HCT116 (cell line): ENCODE data around the gene HLCS. TPM values are rescaled to one million over a fixed set of nuclear protein-coding genes. Genes with fewer than 3 reads are reported as not detected.

ENCODE experiments used
- ATAC-seq: fragments of 200-7000 bp; cut with Tn5 transposase; 2 replicates; pipeline ENCODE4 v1.9.1; 2020; ENCODE audit warnings: mild to moderate bottlenecking, moderate library complexity
- BruUV-seq: library from RNA; stranded (reverse); fragments of 400-500 nt; replicated peaks from 2 replicates; lab custom pipeline; 2021; lab: Mats Ljungman, UMichigan
- CTCF ChIA-PET: fragments of 300-600 bp; sonication (Branson Sonifier 250); formaldehyde crosslinking; loops from one replicate; lab custom pipeline; 2021; ENCODE audit warnings: antibody characterized with exemption; lab: Charles Lee
- POLR2A ChIA-PET: fragments of 300-600, 350-600 bp; sonication (Branson Sonifier 250); formaldehyde crosslinking; loops from one replicate; lab custom pipeline; 2021; ENCODE audit warnings: antibody characterized with exemption; lab: Charles Lee
- RAD21 ChIA-PET, 2 experiments: fragments of 300-600 bp; sonication (Branson Sonifier 250); formaldehyde crosslinking; loops; one replicate each; lab custom pipeline; 2023; ENCODE audit warnings: low total read pairs in 2 of 2; ENCODE audit not compliant: uncharacterized antibody in 2 of 2, unreplicated experiment in 2 of 2, low non-redundant PET in 1 of 2; lab: Charles Lee
- DNase-seq: peaks from one replicate; pipeline ENCODE4 v3.0.0-alpha.2; 2010; ENCODE audit warnings: low read depth, low spot score
- H2AFZ ChIP-seq: fragments of 200-600 bp; shearing (Covaris generic), sonication (generic); 2 replicates; pipeline ENCODE4 v1.6.1; 2017; ENCODE audit warnings: low read depth, mixed run types, mixed read lengths, antibody characterized with exemption, low read length; ENCODE audit not compliant: poor library complexity, severe bottlenecking
- H3K27ac ChIP-seq: 2 replicates; pipeline ENCODE4 v1.5.1; 2012; ENCODE audit warnings: low read depth, low read length
- H3K27me3 ChIP-seq: fragments of 200-600 bp; sonication (generic); 2 replicates; pipeline ENCODE4 v1.6.1; 2016; ENCODE audit warnings: mixed run types, low read length, mixed read lengths; ENCODE audit not compliant: insufficient read depth
- H3K36me3 ChIP-seq, 2 experiments: fragments of 200-500 bp in 1 of 2; fragments of 200-600 bp in 1 of 2; sonication (Bioruptor generic) in 1 of 2; sonication (generic) in 1 of 2; 2 replicates each; pipeline versions ENCODE4 v1.5.1 to v1.6.1; 2014 to 2016; ENCODE audit warnings: low read length in 2 of 2, inconsistent platforms in 1 of 2, mixed read lengths in 1 of 2, mixed run types in 1 of 2; ENCODE audit not compliant: insufficient read depth in 2 of 2, control insufficient read depth in 1 of 2
- H3K4me1 ChIP-seq, 2 experiments: fragments of 200-600 bp in 1 of 2; sonication (generic) in 1 of 2; 2 replicates each; pipeline versions ENCODE4 v1.5.1 to v1.6.1; 2012 to 2017; ENCODE audit warnings: low read length in 2 of 2, inconsistent platforms in 1 of 2, mild to moderate bottlenecking in 1 of 2, mixed read lengths in 1 of 2, mixed run types in 1 of 2, moderate library complexity in 1 of 2; ENCODE audit not compliant: insufficient read depth in 2 of 2, control insufficient read depth in 1 of 2
- H3K4me2 ChIP-seq: fragments of 200-600 bp; sonication (generic); 2 replicates; pipeline ENCODE4 v1.6.1; 2017; ENCODE audit warnings: mixed run types, low read length, mixed read lengths
- H3K4me3 ChIP-seq, 2 experiments: fragments of 200-600 bp in 1 of 2; sonication (generic) in 1 of 2; replicated peaks in 1 of 2; 2 replicates each; pipeline ENCODE4 v1.5.1; 2011 to 2016; ENCODE audit warnings: low read length in 2 of 2, control low read depth in 1 of 2, low read depth in 1 of 2, mild to moderate bottlenecking in 1 of 2, mixed read lengths in 1 of 2, mixed run types in 1 of 2
- H3K79me2 ChIP-seq: fragments of 200-600 bp; sonication (generic); 2 replicates; pipeline ENCODE4 v1.6.1; 2017; ENCODE audit warnings: mild to moderate bottlenecking, mixed run types, low read length, moderate library complexity, mixed read lengths; ENCODE audit not compliant: insufficient read depth
- H3K9ac ChIP-seq: fragments of 200-600 bp; sonication (generic); 2 replicates; pipeline ENCODE4 v1.6.1; 2016; ENCODE audit warnings: low read length, mixed read lengths
- H3K9me2 ChIP-seq: fragments of 200-600 bp; sonication (generic), shearing (Covaris generic); 2 replicates; pipeline ENCODE4 v1.6.1; 2017; ENCODE audit warnings: mixed run types, mild to moderate bottlenecking, moderate library complexity; ENCODE audit not compliant: insufficient read depth
- H3K9me3 ChIP-seq, 2 experiments: fragments of 200-500 bp in 1 of 2; fragments of 200-600 bp in 1 of 2; sonication (Bioruptor generic) in 1 of 2; sonication (generic) in 1 of 2; 2 replicates each; pipeline ENCODE4 v1.6.1; 2014 to 2017; ENCODE audit warnings: low read length in 2 of 2, mixed read lengths in 2 of 2, inconsistent platforms in 1 of 2, low read depth in 1 of 2, mild to moderate bottlenecking in 1 of 2, mixed run types in 1 of 2, moderate library complexity in 1 of 2; ENCODE audit not compliant: control insufficient read depth in 1 of 2, insufficient read depth in 1 of 2
- H4K20me1 ChIP-seq: fragments of 200-600 bp; sonication (generic), shearing (Covaris generic); 2 replicates; pipeline ENCODE4 v1.6.1; 2017; ENCODE audit warnings: mixed run types, mild to moderate bottlenecking, moderate library complexity; ENCODE audit not compliant: insufficient read depth
- EZH2 ChIP-seq: fragments of 200-600 bp; sonication (generic); IDR thresholded peaks from 2 replicates; pipeline ENCODE4 v1.6.1; 2017; ENCODE audit warnings: antibody characterized with exemption, mixed run types
- EZH2phosphoT487 ChIP-seq: fragments of 200-600 bp; IDR thresholded peaks from 2 replicates; pipeline ENCODE4 v1.6.1; 2018; ENCODE audit warnings: antibody characterized with exemption, borderline replicate concordance
- MAX ChIP-seq: IDR thresholded peaks from 2 replicates; pipeline ENCODE4 v1.6.1; 2012
- SP1 ChIP-seq: IDR thresholded peaks from 2 replicates; pipeline ENCODE4 v1.6.1; 2012; ENCODE audit warnings: low read depth
- SRF ChIP-seq: IDR thresholded peaks from 2 replicates; pipeline ENCODE4 v1.6.1; 2012; ENCODE audit warnings: low read depth
- ZFX ChIP-seq: fragments of 450-650 bp; IDR thresholded peaks from 2 replicates; pipeline ENCODE4 v1.6.1; 2017
- ZNF274 ChIP-seq: fragments of 200-500 bp; sonication (Bioruptor generic); IDR thresholded peaks from 2 replicates; pipeline ENCODE4 v1.6.1; 2014; ENCODE audit warnings: mild to moderate bottlenecking, low read depth, low read length, inconsistent platforms
- intact Hi-C: fragments of 100-400 bp; cut with micrococcal nuclease; formaldehyde crosslinking; loops from 2 replicates; pipeline ENCODE4 v1.10.0; 2022
- total RNA-seq: library from RNA; stranded (reverse); gene quantifications from one replicate; pipeline ENCODE4 v1.2.1, GENCODE V29; 2021; ENCODE audit not compliant: unreplicated experiment
- TF ChIP-seq, protein P1 (sequence below), 3 experiments: fragments of 200-600 bp in 1 of 3; sonication (generic) in 1 of 3; IDR thresholded peaks in 2 of 3; conservative IDR thresholded peaks in 1 of 3; 2 replicates each; pipeline ENCODE4 v1.5.1; 2012 to 2017; ENCODE audit warnings: low read depth in 2 of 3, low read length in 2 of 3, antibody characterized with exemption in 1 of 3, borderline replicate concordance in 1 of 3, control low read depth in 1 of 3, mild to moderate bottlenecking in 1 of 3, mixed read lengths in 1 of 3, mixed run types in 1 of 3, moderate library complexity in 1 of 3; ENCODE audit not compliant: insufficient read depth in 1 of 3
- TF ChIP-seq, protein P2 (sequence below): IDR thresholded peaks from 2 replicates; pipeline ENCODE4 v1.6.1; 2012; ENCODE audit warnings: low read depth

The HLCS gene
- total RNA-seq, 1 experiment from 2014 or later: 18.5 TPM

- ChIA-PET RAD21 (no interaction called here), POLR2A (no interaction called here), CTCF (no interaction called here)
- Histone ChIP-seq H3K27me3 (no peaks in the 10 kb centered on the region), H3K9ac (no peak overlapping the region), H3K4me3 (no peak overlapping the region), H3K4me1 (peaks cover 11 to 19% of the 10 kb centered on the region in 2 experiments; a peak in 3 of 4 replicates), H3K9me3 (no peaks in the 10 kb centered on the region), H3K36me3 (no peaks in the 10 kb centered on the region), H2AFZ (no peak overlapping the region), H3K4me2 (no peak overlapping the region), H4K20me1 (no peaks in the 10 kb centered on the region), H3K27ac (no peak overlapping the region), H3K79me2 (no peaks in the 10 kb centered on the region), H3K9me2 (no peaks in the 10 kb centered on the region)
- intact Hi-C loops: no loop called here
- TF ChIP-seq SRF (no peak), EZH2phosphoT487 (no peak), ZFX (no peak), EZH2 (no peak), MAX (no peak), SP1 (no peak), ZNF274 (no peak)
- TF ChIP-seq, protein P1, sequence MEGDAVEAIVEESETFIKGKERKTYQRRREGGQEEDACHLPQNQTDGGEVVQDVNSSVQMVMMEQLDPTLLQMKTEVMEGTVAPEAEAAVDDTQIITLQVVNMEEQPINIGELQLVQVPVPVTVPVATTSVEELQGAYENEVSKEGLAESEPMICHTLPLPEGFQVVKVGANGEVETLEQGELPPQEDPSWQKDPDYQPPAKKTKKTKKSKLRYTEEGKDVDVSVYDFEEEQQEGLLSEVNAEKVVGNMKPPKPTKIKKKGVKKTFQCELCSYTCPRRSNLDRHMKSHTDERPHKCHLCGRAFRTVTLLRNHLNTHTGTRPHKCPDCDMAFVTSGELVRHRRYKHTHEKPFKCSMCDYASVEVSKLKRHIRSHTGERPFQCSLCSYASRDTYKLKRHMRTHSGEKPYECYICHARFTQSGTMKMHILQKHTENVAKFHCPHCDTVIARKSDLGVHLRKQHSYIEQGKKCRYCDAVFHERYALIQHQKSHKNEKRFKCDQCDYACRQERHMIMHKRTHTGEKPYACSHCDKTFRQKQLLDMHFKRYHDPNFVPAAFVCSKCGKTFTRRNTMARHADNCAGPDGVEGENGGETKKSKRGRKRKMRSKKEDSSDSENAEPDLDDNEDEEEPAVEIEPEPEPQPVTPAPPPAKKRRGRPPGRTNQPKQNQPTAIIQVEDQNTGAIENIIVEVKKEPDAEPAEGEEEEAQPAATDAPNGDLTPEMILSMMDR (IDR thresholded peaks at IDR 0.05 in 2 of 3, conservative IDR thresholded peaks at IDR 0.05 in 1 of 3; ENCODE audit: borderline replicate concordance in 1 of 3, insufficient read depth in 1 of 3, low read depth in 2 of 3, low read length in 2 of 3): no peak
- TF ChIP-seq, protein P2, sequence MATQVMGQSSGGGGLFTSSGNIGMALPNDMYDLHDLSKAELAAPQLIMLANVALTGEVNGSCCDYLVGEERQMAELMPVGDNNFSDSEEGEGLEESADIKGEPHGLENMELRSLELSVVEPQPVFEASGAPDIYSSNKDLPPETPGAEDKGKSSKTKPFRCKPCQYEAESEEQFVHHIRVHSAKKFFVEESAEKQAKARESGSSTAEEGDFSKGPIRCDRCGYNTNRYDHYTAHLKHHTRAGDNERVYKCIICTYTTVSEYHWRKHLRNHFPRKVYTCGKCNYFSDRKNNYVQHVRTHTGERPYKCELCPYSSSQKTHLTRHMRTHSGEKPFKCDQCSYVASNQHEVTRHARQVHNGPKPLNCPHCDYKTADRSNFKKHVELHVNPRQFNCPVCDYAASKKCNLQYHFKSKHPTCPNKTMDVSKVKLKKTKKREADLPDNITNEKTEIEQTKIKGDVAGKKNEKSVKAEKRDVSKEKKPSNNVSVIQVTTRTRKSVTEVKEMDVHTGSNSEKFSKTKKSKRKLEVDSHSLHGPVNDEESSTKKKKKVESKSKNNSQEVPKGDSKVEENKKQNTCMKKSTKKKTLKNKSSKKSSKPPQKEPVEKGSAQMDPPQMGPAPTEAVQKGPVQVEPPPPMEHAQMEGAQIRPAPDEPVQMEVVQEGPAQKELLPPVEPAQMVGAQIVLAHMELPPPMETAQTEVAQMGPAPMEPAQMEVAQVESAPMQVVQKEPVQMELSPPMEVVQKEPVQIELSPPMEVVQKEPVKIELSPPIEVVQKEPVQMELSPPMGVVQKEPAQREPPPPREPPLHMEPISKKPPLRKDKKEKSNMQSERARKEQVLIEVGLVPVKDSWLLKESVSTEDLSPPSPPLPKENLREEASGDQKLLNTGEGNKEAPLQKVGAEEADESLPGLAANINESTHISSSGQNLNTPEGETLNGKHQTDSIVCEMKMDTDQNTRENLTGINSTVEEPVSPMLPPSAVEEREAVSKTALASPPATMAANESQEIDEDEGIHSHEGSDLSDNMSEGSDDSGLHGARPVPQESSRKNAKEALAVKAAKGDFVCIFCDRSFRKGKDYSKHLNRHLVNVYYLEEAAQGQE: no peak
- DNase-seq (no peak), ATAC-seq (no peak)
- BruUV-seq: no TSS peak
These were observed 101.5 kb downstream of the HLCS start for GRCh38 chr21:36864974-36865373.
